Body of pancreas (tissue), 4 donors: ENCODE measurements around the gene CENPU.

Source experiments
- CTCF ChIP-seq, 7 experiments: fragments of 450-650 bp in 4 of 7; fragments of 200-600 bp in 3 of 7; sonication (generic) in 3 of 7; IDR thresholded peaks; one replicate each; pipeline ENCODE4 v1.5.1; 2016 to 2019; ENCODE audit warnings: antibody characterized with exemption in 7 of 7
- POLR2A ChIP-seq, 3 donors: fragments of 450-650 bp; IDR thresholded peaks; one replicate each; pipeline ENCODE4 v1.6.1; 2016; ENCODE audit warnings: antibody characterized with exemption in 3 of 3, mild to moderate bottlenecking in 2 of 3

GRCh38 chr4:184782731-184783373, 49.0 kb upstream of the CENPU start:
- TF ChIP-seq CTCF (IDR thresholded peaks at IDR 0.05) (no peak), POLR2A (IDR thresholded peaks at IDR 0.05) (no peak)
